Heart left ventricle (tissue), 13 donors: ENCODE measurements around the gene KRIT1.

ENCODE experiments used
- CTCF ChIP-seq, 12 donors: fragments of 200-600 bp; sonication (generic) in 4 of 12; IDR thresholded peaks; one replicate each; pipeline versions ENCODE4 v1.5.0 to v1.8.0; 2018 to 2022; ENCODE audit warnings: antibody characterized with exemption in 12 of 12, mild to moderate bottlenecking in 5 of 12
- POLR2A ChIP-seq, 2 donors: fragments of 450-650 bp; IDR thresholded peaks; one replicate each; pipeline ENCODE4 v1.6.1; 2017; ENCODE audit warnings: antibody characterized with exemption in 2 of 2, mild to moderate bottlenecking in 2 of 2, moderate library complexity in 2 of 2
- donor health status: ischemic (EF 13 %, LVEDD 7.1; RV severe dilation, severe dysfunction).
- donor health status: DM: no; HTN: yes; CAD: no.
- donor health status: DM: no; HTN: no; CAD: no.
- donor health status: ischemic (EF 25% LVEDD 6.9; RV normal size, moderate dysfunction).
- donor health status: ischemic (EF 25% LVEDD 5.7; RV mildly dilated, moderate dysfunction).
- donor health status: ischemic (EF 35%, LVEDD 5.7; RV mildly dilated, moderate dysfunction).
- donor health status: nonischemic (EF 11% LVEDD 7.7; RV severe dilation, severe dysfunction).
- donor health status: DM: yes; HTN: yes; CAD: no.
- donor health status: PGD.
- donor health status: ischemic (EF 29% LVEDD 5.4; RV normal size, mild dysfunction).
- donor health status: nonischemic (EF 23%, LVEDD 6.1; RV moderate dilation, normal function).

DNA sequence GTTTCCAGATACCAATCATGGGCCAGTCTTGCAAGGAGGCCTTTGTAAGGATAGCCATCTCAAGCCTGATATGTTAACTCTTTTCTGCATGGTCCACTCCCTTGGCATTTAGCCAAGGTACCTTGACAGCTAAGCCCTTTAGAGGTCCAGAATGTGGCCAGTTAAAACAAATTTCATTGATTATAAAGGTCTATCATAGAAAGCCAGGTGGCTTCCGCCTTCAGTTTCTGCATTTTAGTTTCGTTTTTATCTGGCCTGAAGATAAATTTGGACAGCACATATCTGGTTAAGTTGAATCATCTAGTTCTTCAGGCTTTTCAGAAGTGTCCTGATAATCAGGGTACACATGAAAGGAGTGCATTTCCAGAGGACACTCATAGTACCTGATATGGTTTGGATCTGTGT, 30.7 kb upstream of the KRIT1 start:
- TF ChIP-seq CTCF (IDR thresholded peaks at IDR 0.05) (no peak), POLR2A (IDR thresholded peaks at IDR 0.05) (no peak)
